Hematopoietic multipotent progenitor cell treated with erythropoietin and hydrocortisone succinate and interleukin-3 and kit ligand, for 8 days (in vitro differentiated cells): Measurements from ENCODE around the gene AGPAT4.
A peak's percentile ranks its signal among the peaks of the same experiment; 100 is the strongest.

Experiments used
- DNase-seq: peaks from one replicate; pipeline ENCODE4 v3.0.0-alpha.2; 2015

AGPAT4 gene

GRCh38 chr6:161279677-161280415, 6.0 kb upstream of the AGPAT4 start:
- DNase-seq, result no peak

GRCh38 chr6:161276605-161277155, 2.8 kb upstream of the AGPAT4 start:
- DNase-seq, result no peak

- no peak for DNase-seq
Measured at GRCh38 chr6:161274898-161275297, 1.0 kb upstream of the AGPAT4 start.

- DNase-seq, result no peak
Measured at GRCh38 chr6:161274488-161274858, 612 bp upstream of the AGPAT4 start.

GRCh38 chr6:161273274-161273751, 548 bp downstream of the AGPAT4 start:
- peak; percentile 26 for DNase-seq

GRCh38 chr6:161272635-161273273, 1.1 kb downstream of the AGPAT4 start:
- no peak for DNase-seq

- no peak for DNase-seq
Measured at GRCh38 chr6:161271343-161272030, 2.4 kb downstream of the AGPAT4 start.

- DNase-seq, result no peak
Measured at GRCh38 chr6:161270116-161270515, 3.7 kb downstream of the AGPAT4 start.

- no peak for DNase-seq
Measured at GRCh38 chr6:161269310-161269709, 4.6 kb downstream of the AGPAT4 start.

- DNase-seq, result peak; percentile 56
Measured at GRCh38 chr6:161268531-161269210, 5.2 kb downstream of the AGPAT4 start.

GRCh38 chr6:161266513-161267230, 7.2 kb downstream of the AGPAT4 start:
- no peak for DNase-seq

GRCh38 chr6:161265975-161266374, 7.9 kb downstream of the AGPAT4 start:
- DNase-seq, result no peak

GRCh38 chr6:161265554-161265953, 8.3 kb downstream of the AGPAT4 start:
- DNase-seq, result peak; percentile 89

- DNase-seq, result no peak
Measured at GRCh38 chr6:161264181-161264580, 9.7 kb downstream of the AGPAT4 start.

- DNase-seq, result peak; percentile 80
Measured at GRCh38 chr6:161261816-161262215, 12.0 kb downstream of the AGPAT4 start.

GRCh38 chr6:161261325-161261724, 12.5 kb downstream of the AGPAT4 start:
- no peak for DNase-seq

- no peak for DNase-seq
Measured at GRCh38 chr6:161259302-161259701, 14.6 kb downstream of the AGPAT4 start.

GRCh38 chr6:161257793-161258457, 15.9 kb downstream of the AGPAT4 start:
- no peak for DNase-seq

GRCh38 chr6:161256407-161256806, 17.5 kb downstream of the AGPAT4 start:
- DNase-seq, result no peak

- DNase-seq, result no peak
Measured at GRCh38 chr6:161255518-161255917, 18.3 kb downstream of the AGPAT4 start.

GRCh38 chr6:161254464-161255253, 19.2 kb downstream of the AGPAT4 start:
- DNase-seq, result peak; percentile 97
